OCI-LY1 (cell line): ENCODE data around the gene STAT5A.
"Not testable (repeated sequence)": the region's sequence is repeated elsewhere in the genome, so short reads cannot be mapped to it uniquely, and the experiment has no call there.

Experiments used
- H2AFZ ChIP-seq: fragments of 200-600 bp; sonication (generic), shearing (Covaris generic); 2 replicates; pipeline ENCODE4 v1.6.0; 2014; ENCODE audit warnings: antibody characterized with exemption, mild to moderate bottlenecking, low read length
- H3F3A ChIP-seq: fragments of 200-600 bp; sonication (generic), shearing (Covaris generic); 2 replicates; pipeline ENCODE4 v1.6.0; 2014; ENCODE audit warnings: mild to moderate bottlenecking, antibody characterized with exemption, low read length, moderate library complexity; ENCODE audit not compliant: insufficient read depth
- H3K27ac ChIP-seq: fragments of 200-600 bp; sonication (generic); 2 replicates; pipeline ENCODE4 v1.5.1; 2014; ENCODE audit warnings: low read length, mixed run types, mild to moderate bottlenecking, low read depth; ENCODE audit not compliant: poor library complexity, severe bottlenecking
- H3K27me3 ChIP-seq: fragments of 200-600 bp; sonication (generic); 2 replicates; pipeline ENCODE4 v1.6.0; 2014; ENCODE audit warnings: antibody characterized with exemption, mild to moderate bottlenecking, low read length, moderate library complexity; ENCODE audit not compliant: insufficient read depth
- H3K36me3 ChIP-seq: fragments of 200-600 bp; sonication (generic); 2 replicates; pipeline ENCODE4 v1.6.1; 2014; ENCODE audit warnings: mild to moderate bottlenecking, antibody characterized with exemption, low read length, moderate library complexity, mixed read lengths; ENCODE audit not compliant: insufficient read depth
- H3K4me1 ChIP-seq: fragments of 200-600 bp; sonication (generic); 2 replicates; pipeline ENCODE4 v1.5.1; 2014; ENCODE audit warnings: mild to moderate bottlenecking, low read length, moderate library complexity; ENCODE audit not compliant: insufficient read depth, severe bottlenecking
- H3K4me2 ChIP-seq: fragments of 200-600 bp; sonication (generic), shearing (Covaris generic); 2 replicates; pipeline ENCODE4 v1.6.1; 2014; ENCODE audit warnings: low read length
- H3K4me3 ChIP-seq: fragments of 200-600 bp; sonication (generic); 2 replicates; pipeline ENCODE4 v1.5.1; 2014; ENCODE audit warnings: low read length, low read depth, mild to moderate bottlenecking, mixed read lengths; ENCODE audit not compliant: poor library complexity, severe bottlenecking
- H3K79me2 ChIP-seq: fragments of 200-600 bp; shearing (Covaris generic); 2 replicates; pipeline ENCODE4 v1.6.1; 2016; ENCODE audit warnings: mixed run types, low read length, mixed read lengths; ENCODE audit not compliant: insufficient read depth
- H3K9ac ChIP-seq: fragments of 200-600 bp; sonication (generic), shearing (Covaris generic); 2 replicates; pipeline ENCODE4 v1.6.1; 2014; ENCODE audit warnings: mild to moderate bottlenecking, low read length, mixed read lengths
- H3K9me2 ChIP-seq: fragments of 200-600 bp; sonication (generic), shearing (Covaris generic); 2 replicates; pipeline ENCODE4 v1.6.1; 2014; ENCODE audit warnings: low read depth, mild to moderate bottlenecking, low read length, mixed read lengths
- H3K9me3 ChIP-seq: fragments of 200-600 bp; shearing (Covaris generic); 2 replicates; pipeline ENCODE4 v1.6.1; 2014; ENCODE audit warnings: low read length, mixed read lengths
- H4K20me1 ChIP-seq: fragments of 200-600 bp; sonication (generic), shearing (Covaris generic); 2 replicates; pipeline ENCODE4 v1.6.0; 2016; ENCODE audit warnings: mild to moderate bottlenecking, low read length; ENCODE audit not compliant: insufficient read depth
- EZH2 ChIP-seq: fragments of 200-600 bp; sonication (generic), shearing (Covaris generic); IDR thresholded peaks from 2 replicates; pipeline ENCODE4 v1.8.0; 2017; ENCODE audit warnings: borderline replicate concordance, mixed run types, mild to moderate bottlenecking, antibody characterized with exemption, low read length, moderate library complexity, mixed read lengths
- TF ChIP-seq, protein P1 (sequence below): fragments of 200-600 bp; sonication (generic), shearing (Covaris generic); IDR thresholded peaks from 2 replicates; pipeline ENCODE4 v1.5.1; 2017; ENCODE audit warnings: mild to moderate bottlenecking, antibody characterized with exemption, low read length, moderate library complexity, mixed read lengths

Gene STAT5A

GRCh38 chr17:42287977-42288802 is at the start of gene STAT5A:
STAT5A (plus strand) TSS chr17:42288498; CDS start chr17:42289412, 914 bp downstream.
- TF ChIP-seq, protein P1, sequence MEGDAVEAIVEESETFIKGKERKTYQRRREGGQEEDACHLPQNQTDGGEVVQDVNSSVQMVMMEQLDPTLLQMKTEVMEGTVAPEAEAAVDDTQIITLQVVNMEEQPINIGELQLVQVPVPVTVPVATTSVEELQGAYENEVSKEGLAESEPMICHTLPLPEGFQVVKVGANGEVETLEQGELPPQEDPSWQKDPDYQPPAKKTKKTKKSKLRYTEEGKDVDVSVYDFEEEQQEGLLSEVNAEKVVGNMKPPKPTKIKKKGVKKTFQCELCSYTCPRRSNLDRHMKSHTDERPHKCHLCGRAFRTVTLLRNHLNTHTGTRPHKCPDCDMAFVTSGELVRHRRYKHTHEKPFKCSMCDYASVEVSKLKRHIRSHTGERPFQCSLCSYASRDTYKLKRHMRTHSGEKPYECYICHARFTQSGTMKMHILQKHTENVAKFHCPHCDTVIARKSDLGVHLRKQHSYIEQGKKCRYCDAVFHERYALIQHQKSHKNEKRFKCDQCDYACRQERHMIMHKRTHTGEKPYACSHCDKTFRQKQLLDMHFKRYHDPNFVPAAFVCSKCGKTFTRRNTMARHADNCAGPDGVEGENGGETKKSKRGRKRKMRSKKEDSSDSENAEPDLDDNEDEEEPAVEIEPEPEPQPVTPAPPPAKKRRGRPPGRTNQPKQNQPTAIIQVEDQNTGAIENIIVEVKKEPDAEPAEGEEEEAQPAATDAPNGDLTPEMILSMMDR, result no peak
- no peak for TF ChIP-seq EZH2
- Histone ChIP-seq H3K4me1 (peaks cover 4% of the 10 kb centered on the region), H3F3A (no peaks in the 10 kb centered on the region), H3K27ac (no peak within 1 kb of the TSS), H2AFZ (no peak within 1 kb of the TSS), H3K79me2 (no peaks in the 10 kb centered on the region), H3K9me2 (no peaks in the 10 kb centered on the region), H3K9ac (no peak within 1 kb of the TSS), H3K9me3 (no peaks in the 10 kb centered on the region), H3K36me3 (no peaks in the 10 kb centered on the region), H3K4me2 (peak within 1 kb of the TSS; percentile 32), H4K20me1 (no peaks in the 10 kb centered on the region), H3K27me3 (peaks cover 18% of the 10 kb centered on the region), H3K4me3 (peak within 1 kb of the TSS; percentile 36)

DNA sequence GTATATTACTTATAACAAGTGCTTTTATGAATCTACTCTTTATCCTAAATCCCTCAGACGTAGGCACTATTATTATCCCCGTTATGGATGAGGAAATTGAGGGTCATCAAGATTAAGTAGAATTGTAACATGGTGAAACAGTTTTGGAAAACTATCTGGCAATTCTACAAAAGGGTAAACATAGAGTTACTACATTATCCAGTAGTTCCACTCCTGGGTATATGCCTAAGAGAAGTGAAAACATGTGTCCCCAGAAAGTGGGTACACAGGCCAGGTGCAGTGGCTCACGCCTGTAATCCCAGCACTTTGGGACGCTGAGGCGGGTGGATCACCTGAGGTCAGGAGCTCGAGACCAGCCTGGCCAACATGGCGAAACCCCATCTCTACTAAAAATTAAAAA is 48.7 kb upstream of the STAT5A start:
- H3K4me2 ChIP-seq, H3K4me1 ChIP-seq, H3K36me3 ChIP-seq, H3K27ac ChIP-seq, H3K9me3 ChIP-seq, H3K4me3 ChIP-seq, H3K27me3 ChIP-seq, H3K9ac ChIP-seq, H3F3A ChIP-seq, H3K79me2 ChIP-seq, H4K20me1 ChIP-seq, H2AFZ ChIP-seq, H3K9me2 ChIP-seq: not testable (repeated sequence)

DNA sequence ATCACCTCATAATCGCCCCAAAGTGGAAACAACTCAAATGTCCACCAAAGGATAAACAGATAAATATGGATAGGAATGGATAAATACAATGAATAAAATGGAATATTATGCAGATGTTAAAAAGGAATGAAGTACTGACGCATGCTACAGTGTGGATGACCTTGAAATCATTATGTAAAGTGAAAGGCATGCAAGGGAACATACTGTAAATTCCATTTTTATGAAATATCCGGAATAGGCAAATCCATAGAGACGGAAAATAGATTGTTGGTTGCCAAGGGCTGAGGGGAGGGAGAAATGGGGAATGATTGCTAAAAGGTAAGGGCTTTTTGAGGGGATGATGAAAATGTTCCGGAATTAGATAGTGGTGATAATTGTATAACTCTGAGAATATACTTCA is 48.1 kb upstream of the STAT5A start:
- no peaks in the 10 kb centered on the region for H3K9me2 ChIP-seq
- H3K4me3 ChIP-seq, result no peak overlapping the region
- no peaks in the 10 kb centered on the region; the same call in 1 of the 2 replicates for H3K27me3 ChIP-seq
- H3K9ac ChIP-seq, result no peak overlapping the region
- no peaks in the 10 kb centered on the region for H3K9me3 ChIP-seq
- H3F3A ChIP-seq, result no peaks in the 10 kb centered on the region
- no peak overlapping the region for H3K4me2 ChIP-seq
- TF ChIP-seq, protein P1, result no peak
- TF ChIP-seq EZH2, result no peak
- no peaks in the 10 kb centered on the region for H3K79me2 ChIP-seq
- H4K20me1 ChIP-seq, result no peaks in the 10 kb centered on the region
- no peak overlapping the region for H2AFZ ChIP-seq
- H3K27ac ChIP-seq, result no peak overlapping the region
- H3K4me1 ChIP-seq, result no peaks in the 10 kb centered on the region
- no peaks in the 10 kb centered on the region for H3K36me3 ChIP-seq

DNA sequence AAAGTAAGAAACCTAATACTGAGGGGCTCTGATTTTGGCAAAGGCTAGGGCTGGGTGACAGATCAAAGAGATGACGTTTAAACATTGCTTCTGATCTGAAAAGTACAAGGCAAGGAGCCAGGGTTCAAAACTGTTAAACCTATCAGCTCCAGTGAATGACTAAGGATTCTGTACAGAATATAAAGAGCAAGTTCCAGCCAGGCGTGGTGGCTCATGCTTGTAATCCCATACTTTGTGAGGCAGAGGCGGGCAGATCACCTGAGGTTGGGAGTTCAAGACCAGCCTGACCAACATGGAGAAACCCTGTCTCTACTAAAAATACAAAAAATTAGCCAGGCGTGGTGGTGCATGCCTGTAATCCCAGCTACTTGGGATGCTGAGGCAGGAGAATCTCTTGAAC is 47.4 kb upstream of the STAT5A start:
- not testable (repeated sequence) for H3K79me2 ChIP-seq, H3K4me2 ChIP-seq, H3K4me1 ChIP-seq, H3K36me3 ChIP-seq, H3F3A ChIP-seq, H3K27me3 ChIP-seq, H3K27ac ChIP-seq, H3K9me2 ChIP-seq, H3K9me3 ChIP-seq, H4K20me1 ChIP-seq, H3K9ac ChIP-seq, H3K4me3 ChIP-seq, H2AFZ ChIP-seq
